ENCODE measurements around the gene NDUFB4.
A peak's percentile ranks its signal among the peaks of the same experiment; 100 is the strongest.

Gene NDUFB4

DNA sequence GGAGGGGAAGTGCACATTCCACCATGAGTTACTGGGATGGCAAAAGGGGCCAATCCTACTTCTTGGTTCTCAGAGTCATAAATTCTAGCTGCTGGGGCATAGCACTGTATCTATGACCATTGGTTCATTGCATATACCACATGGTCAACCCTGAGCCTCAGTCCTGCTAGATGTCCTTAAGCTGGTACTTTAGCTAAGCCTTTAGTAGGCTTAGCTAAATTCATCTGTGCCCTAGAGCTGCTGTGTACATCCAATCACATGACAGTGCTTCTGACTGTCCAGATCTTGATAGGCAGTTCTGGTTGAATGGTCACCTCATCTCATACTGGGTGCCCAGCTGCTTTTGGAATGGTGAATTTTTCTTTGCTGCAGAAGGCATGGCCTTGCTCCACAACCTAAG is 8.2 kb downstream of the NDUFB4 start:
- no peak overlapping the region for H2BK120ac ChIP-seq (ENCODE audit: insufficient read depth, low read length, poor library complexity)
- no peak overlapping the region for H3K18ac ChIP-seq (ENCODE audit: low read length)
- no peaks in the 10 kb centered on the region for H3K9me3 ChIP-seq (ENCODE audit: insufficient read depth, low read depth, low read length)
- no peaks in the 10 kb centered on the region for H3K4me1 ChIP-seq (ENCODE audit: control insufficient read depth in 1 of 2, insufficient read depth in 2 of 2, low read length in 2 of 2)
- H3K14ac ChIP-seq (ENCODE audit: low read length) = no peak overlapping the region
- H3K36me3 ChIP-seq (ENCODE audit: control insufficient read depth in 1 of 2, insufficient read depth in 2 of 2, low read length in 2 of 2) = peaks cover 4 to 12% of the 10 kb centered on the region in 2 experiments
- no peak overlapping the region for H4K91ac ChIP-seq (ENCODE audit: low read depth, low read length)
- H3K79me2 ChIP-seq (ENCODE audit: control insufficient read depth, insufficient read depth, low read length, poor library complexity) = no peaks in the 10 kb centered on the region
- no peak for DNase-seq
- no peak overlapping the region for H3K9ac ChIP-seq (ENCODE audit: low read length)
- H2AFZ ChIP-seq (ENCODE audit: insufficient read depth, low read length, poor library complexity) = no peak overlapping the region
- H2BK5ac ChIP-seq (ENCODE audit: low read depth, low read length, poor library complexity) = no peak overlapping the region
- H3K4me3 ChIP-seq (ENCODE audit: low read depth, low read length) = no peak overlapping the region
- H4K12ac ChIP-seq (ENCODE audit: low read depth, low read length) = no peak overlapping the region
- no peak overlapping the region for H2BK12ac ChIP-seq (ENCODE audit: low read length)
- H3K4me2 ChIP-seq (ENCODE audit: low read length) = no peak overlapping the region
- H4K8ac ChIP-seq (ENCODE audit: low read depth, low read length) = no peak overlapping the region
- H3K4ac ChIP-seq (ENCODE audit: low read depth, low read length) = no peak overlapping the region
- no peak overlapping the region for H3K27ac ChIP-seq (ENCODE audit: low read depth, low read length)
- H3K27me3 ChIP-seq (ENCODE audit: insufficient read depth, low read length) = no peaks in the 10 kb centered on the region
- no peak overlapping the region for H3K23ac ChIP-seq (ENCODE audit: low read length)
- H2AK5ac ChIP-seq (ENCODE audit: low read length) = no peak overlapping the region
- H3K79me1 ChIP-seq (ENCODE audit: low read length) = no peaks in the 10 kb centered on the region

- H4K8ac ChIP-seq (ENCODE audit: low read depth, low read length) = no peak overlapping the region
- no peaks in the 10 kb centered on the region for H3K9me3 ChIP-seq (ENCODE audit: insufficient read depth, low read depth, low read length)
- H3K79me1 ChIP-seq (ENCODE audit: low read length) = no peaks in the 10 kb centered on the region
- no peak overlapping the region for H3K14ac ChIP-seq (ENCODE audit: low read length)
- H3K4me1 ChIP-seq (ENCODE audit: control insufficient read depth in 1 of 2, insufficient read depth in 2 of 2, low read length in 2 of 2) = no peaks in the 10 kb centered on the region
- H2AFZ ChIP-seq (ENCODE audit: insufficient read depth, low read length, poor library complexity) = no peak overlapping the region
- no peak overlapping the region for H4K91ac ChIP-seq (ENCODE audit: low read depth, low read length)
- no peak overlapping the region for H3K4me3 ChIP-seq (ENCODE audit: low read depth, low read length)
- H3K27me3 ChIP-seq (ENCODE audit: insufficient read depth, low read length) = no peaks in the 10 kb centered on the region
- H2BK120ac ChIP-seq (ENCODE audit: insufficient read depth, low read length, poor library complexity) = no peak overlapping the region
- H3K27ac ChIP-seq (ENCODE audit: low read depth, low read length) = no peak overlapping the region
- no peak overlapping the region for H3K23ac ChIP-seq (ENCODE audit: low read length)
- H3K79me2 ChIP-seq (ENCODE audit: control insufficient read depth, insufficient read depth, low read length, poor library complexity) = no peaks in the 10 kb centered on the region
- no peak overlapping the region for H4K12ac ChIP-seq (ENCODE audit: low read depth, low read length)
- no peak overlapping the region for H3K4ac ChIP-seq (ENCODE audit: low read depth, low read length)
- H3K4me2 ChIP-seq (ENCODE audit: low read length) = no peak overlapping the region
- H2AK5ac ChIP-seq (ENCODE audit: low read length) = no peak overlapping the region
- H2BK5ac ChIP-seq (ENCODE audit: low read depth, low read length, poor library complexity) = no peak overlapping the region
- no peak overlapping the region for H3K18ac ChIP-seq (ENCODE audit: low read length)
- DNase-seq = no peak
- H3K9ac ChIP-seq (ENCODE audit: low read length) = no peak overlapping the region
- no peak overlapping the region for H2BK12ac ChIP-seq (ENCODE audit: low read length)
- peaks cover 4 to 12% of the 10 kb centered on the region in 2 experiments for H3K36me3 ChIP-seq (ENCODE audit: control insufficient read depth in 1 of 2, insufficient read depth in 2 of 2, low read length in 2 of 2)
These were observed 8.6 kb downstream of the NDUFB4 start for GRCh38 chr3:120604784-120605183.

DNA sequence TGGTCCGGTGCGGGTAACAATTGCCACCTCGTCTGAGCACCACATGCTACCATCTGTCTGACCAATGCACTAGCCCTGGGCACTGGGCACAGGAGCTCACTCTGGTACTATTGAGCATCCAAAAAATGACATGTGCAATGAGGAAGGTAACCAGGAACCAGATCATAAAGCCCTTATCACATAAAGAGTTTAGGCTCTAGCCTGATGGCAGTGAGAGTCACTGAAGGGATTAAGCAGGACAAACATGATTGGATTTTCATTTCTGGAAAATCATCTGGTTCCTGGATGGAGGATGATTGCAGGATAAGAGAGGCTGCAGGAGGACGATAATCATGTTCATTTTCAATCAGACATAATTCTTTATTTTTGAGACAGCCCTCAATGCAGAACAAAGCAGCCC is 12.4 kb downstream of the NDUFB4 start:
- Histone ChIP-seq H3K27me3 (ENCODE audit: insufficient read depth, low read length) (no peaks in the 10 kb centered on the region), H3K27ac (ENCODE audit: low read depth, low read length) (no peak overlapping the region), H3K4me3 (ENCODE audit: low read depth, low read length) (no peak overlapping the region), H3K79me1 (ENCODE audit: low read length) (no peaks in the 10 kb centered on the region), H2BK12ac (ENCODE audit: low read length) (no peak overlapping the region), H2AFZ (ENCODE audit: insufficient read depth, low read length, poor library complexity) (no peak overlapping the region), H3K9ac (ENCODE audit: low read length) (no peak overlapping the region), H3K79me2 (ENCODE audit: control insufficient read depth, insufficient read depth, low read length, poor library complexity) (no peaks in the 10 kb centered on the region), H3K9me3 (ENCODE audit: insufficient read depth, low read depth, low read length) (no peaks in the 10 kb centered on the region), H2BK120ac (ENCODE audit: insufficient read depth, low read length, poor library complexity) (no peak overlapping the region), H3K23ac (ENCODE audit: low read length) (peak overlapping the region; percentile 95), H4K8ac (ENCODE audit: low read depth, low read length) (no peak overlapping the region), H3K18ac (ENCODE audit: low read length) (no peak overlapping the region), H2BK5ac (ENCODE audit: low read depth, low read length, poor library complexity) (no peak overlapping the region), H2AK5ac (ENCODE audit: low read length) (no peak overlapping the region), H3K4ac (ENCODE audit: low read depth, low read length) (no peak overlapping the region), H3K36me3 (ENCODE audit: control insufficient read depth in 1 of 2, insufficient read depth in 2 of 2, low read length in 2 of 2) (no peaks in the 10 kb centered on the region), H3K4me1 (ENCODE audit: control insufficient read depth in 1 of 2, insufficient read depth in 2 of 2, low read length in 2 of 2) (no peaks in the 10 kb centered on the region), H3K14ac (ENCODE audit: low read length) (no peak overlapping the region), H4K12ac (ENCODE audit: low read depth, low read length) (no peak overlapping the region), H4K91ac (ENCODE audit: low read depth, low read length) (no peak overlapping the region), H3K4me2 (ENCODE audit: low read length) (no peak overlapping the region)
- no CpG with 5 or more reads among the region's 4 CpGs for WGBS (ENCODE audit: extremely low coverage, insufficient coverage, insufficient read length)
- DNase-seq = no peak

GRCh38 chr3:120614765-120615164 is 18.6 kb downstream of the NDUFB4 start:
- H3K79me1 ChIP-seq (ENCODE audit: low read length) = no peaks in the 10 kb centered on the region
- H2BK12ac ChIP-seq (ENCODE audit: low read length) = no peak overlapping the region
- no peak overlapping the region for H2AK5ac ChIP-seq (ENCODE audit: low read length)
- no peak overlapping the region for H3K27ac ChIP-seq (ENCODE audit: low read depth, low read length)
- H3K9me3 ChIP-seq (ENCODE audit: insufficient read depth, low read depth, low read length) = no peaks in the 10 kb centered on the region
- no peak overlapping the region for H3K23ac ChIP-seq (ENCODE audit: low read length)
- WGBS (ENCODE audit: extremely low coverage, insufficient coverage, insufficient read length) = no CpG with 5 or more reads among the region's 8 CpGs
- H4K12ac ChIP-seq (ENCODE audit: low read depth, low read length) = no peak overlapping the region
- H3K4me3 ChIP-seq (ENCODE audit: low read depth, low read length) = no peak overlapping the region
- H3K9ac ChIP-seq (ENCODE audit: low read length) = no peak overlapping the region
- no peak overlapping the region for H2BK5ac ChIP-seq (ENCODE audit: low read depth, low read length, poor library complexity)
- H2BK120ac ChIP-seq (ENCODE audit: insufficient read depth, low read length, poor library complexity) = no peak overlapping the region
- no peak for DNase-seq
- H3K18ac ChIP-seq (ENCODE audit: low read length) = no peak overlapping the region
- H4K8ac ChIP-seq (ENCODE audit: low read depth, low read length) = no peak overlapping the region
- H3K4me2 ChIP-seq (ENCODE audit: low read length) = no peak overlapping the region
- no peak overlapping the region for H4K91ac ChIP-seq (ENCODE audit: low read depth, low read length)
- H3K4me1 ChIP-seq (ENCODE audit: control insufficient read depth in 1 of 2, insufficient read depth in 2 of 2, low read length in 2 of 2) = peaks cover 0 to 3% of the 10 kb centered on the region in 2 experiments
- H3K36me3 ChIP-seq (ENCODE audit: control insufficient read depth in 1 of 2, insufficient read depth in 2 of 2, low read length in 2 of 2) = no peaks in the 10 kb centered on the region
- no peaks in the 10 kb centered on the region for H3K27me3 ChIP-seq (ENCODE audit: insufficient read depth, low read length)
- H3K14ac ChIP-seq (ENCODE audit: low read length) = no peak overlapping the region
- H2AFZ ChIP-seq (ENCODE audit: insufficient read depth, low read length, poor library complexity) = no peak overlapping the region
- no peak overlapping the region for H3K4ac ChIP-seq (ENCODE audit: low read depth, low read length)
- no peaks in the 10 kb centered on the region for H3K79me2 ChIP-seq (ENCODE audit: control insufficient read depth, insufficient read depth, low read length, poor library complexity)

All from trophoblast cell (in vitro differentiated cells and primary cell).